Activated CD8-positive, alpha-beta memory T cell treated with anti-CD3 and anti-CD28 coated beads, Interleukin-2, amount 50 U/mL, for 1 hour (primary cell): Measurements from ENCODE around the gene DIS3L.
"Not testable (repeated sequence)": the region's sequence is repeated elsewhere in the genome, so short reads cannot be mapped to it uniquely, and the experiment has no call there.

Source experiments
- DNase-seq: peaks from one replicate; pipeline ENCODE4 v3.0.0-alpha.2; 2020; ENCODE audit errors: extremely low read depth

The DIS3L gene

DNA sequence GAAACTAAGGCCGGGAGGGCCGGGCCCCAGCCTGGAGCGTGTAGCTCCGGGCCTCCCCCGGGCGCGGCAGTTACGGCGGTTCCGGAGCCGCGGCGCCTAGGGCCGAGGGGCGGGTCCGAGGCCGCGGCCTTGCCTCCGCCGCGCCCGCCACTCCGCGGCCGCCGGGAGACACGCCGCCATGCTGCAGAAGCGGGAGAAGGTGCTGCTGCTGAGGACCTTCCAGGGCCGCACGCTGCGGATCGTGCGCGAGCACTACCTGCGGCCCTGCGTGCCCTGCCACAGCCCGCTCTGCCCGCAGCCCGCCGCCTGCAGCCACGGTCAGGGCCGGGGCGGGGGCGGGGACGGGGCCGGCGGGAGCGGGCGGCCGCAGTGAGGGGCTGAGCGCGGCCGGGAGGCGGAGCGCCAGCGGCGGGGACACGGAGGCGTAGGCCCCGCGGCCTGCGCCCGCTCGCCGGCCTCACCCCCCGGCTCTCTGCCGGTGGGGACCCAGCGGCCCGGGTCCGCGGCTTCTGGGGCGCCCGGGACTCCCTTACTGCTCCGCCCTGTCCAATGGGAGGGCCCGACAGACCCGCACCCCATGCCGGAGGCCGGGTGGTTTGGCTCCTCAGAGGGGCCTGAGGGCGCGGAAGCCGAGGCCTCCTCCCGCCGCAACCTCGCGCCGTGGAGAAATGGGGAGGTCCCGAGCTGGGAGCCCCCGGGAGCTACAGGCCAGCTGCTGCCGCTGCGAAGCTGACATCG lies at the start of gene DIS3L:
Gene DIS3L, plus strand, starts transcription at position 150 of the 738 bp plus-strand sequence. Its CDS starts 29 bp downstream, at position 179.
- no peak for DNase-seq

DNA sequence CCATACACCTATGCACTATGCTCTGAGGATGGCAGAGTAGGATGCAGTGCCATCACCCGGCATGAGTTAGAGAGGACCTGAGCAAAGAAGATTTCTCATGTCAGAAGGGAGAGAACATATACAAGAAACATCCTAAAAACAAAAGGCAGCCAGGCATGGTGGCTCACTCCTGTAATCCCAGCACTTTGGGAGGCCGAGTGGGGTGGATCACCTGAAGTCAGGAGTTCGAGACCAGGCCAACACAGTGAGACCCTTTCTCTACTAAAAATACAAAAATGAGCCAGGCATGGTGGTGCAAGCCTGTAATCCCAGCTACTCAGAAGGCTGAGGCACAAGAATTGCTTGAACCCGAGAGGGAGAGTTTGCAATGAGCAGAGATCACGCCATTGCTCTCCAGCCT lies 47.5 kb upstream of the DIS3L start:
- DNase-seq, result not testable (repeated sequence)

- DNase-seq, result no peak
Observed at GRCh38 chr15:66246937-66247336, 46.4 kb upstream of the DIS3L start.

GRCh38 chr15:66249605-66250174 lies 43.7 kb upstream of the DIS3L start:
- no peak for DNase-seq

- DNase-seq, result no peak
Observed at GRCh38 chr15:66251065-66251789, 42.1 kb upstream of the DIS3L start.

DNA sequence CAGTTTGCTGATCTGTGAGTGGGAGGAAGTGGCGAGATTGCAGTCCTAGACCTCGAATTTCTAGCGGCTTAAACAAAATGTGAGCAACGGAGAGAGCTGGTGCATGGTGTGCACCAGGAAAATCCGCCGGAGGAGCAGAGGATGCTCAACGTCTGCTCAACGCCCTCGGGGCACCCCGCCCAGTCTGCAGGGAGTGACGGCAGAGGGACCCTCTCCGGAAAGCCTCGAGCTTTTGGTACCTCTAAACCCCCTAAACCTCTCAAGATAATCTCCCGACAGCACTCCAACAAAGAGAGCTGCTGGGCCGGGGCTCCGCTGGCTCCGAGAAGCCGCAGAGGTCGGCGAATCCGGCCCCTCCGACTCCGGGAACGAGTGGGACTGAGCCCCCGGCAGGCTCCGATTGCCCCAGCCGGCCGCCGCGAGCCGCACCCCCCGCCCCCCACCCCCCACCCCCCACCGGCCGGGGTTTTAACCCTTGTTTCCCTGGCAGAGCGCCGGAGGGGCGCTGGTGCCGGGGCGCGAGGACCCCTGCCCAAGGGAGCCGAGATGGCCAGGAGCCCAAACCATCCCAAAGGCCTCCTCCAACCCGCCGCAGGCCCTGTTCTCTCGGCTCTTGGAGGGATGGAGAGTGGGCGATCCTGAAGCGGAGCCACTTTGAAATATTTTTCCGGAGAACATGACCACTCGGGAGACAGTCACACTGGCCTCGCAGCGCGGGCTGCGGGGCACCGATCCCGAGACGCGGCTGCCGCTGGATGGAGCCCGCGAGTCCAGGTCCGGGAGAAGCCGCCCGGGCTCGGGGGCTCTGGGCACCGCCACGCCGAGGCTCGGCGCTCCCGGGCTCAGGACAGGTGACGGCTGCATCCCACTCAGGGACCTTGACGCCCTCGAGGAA lies 41.3 kb upstream of the DIS3L start:
- no peak for DNase-seq

DNA sequence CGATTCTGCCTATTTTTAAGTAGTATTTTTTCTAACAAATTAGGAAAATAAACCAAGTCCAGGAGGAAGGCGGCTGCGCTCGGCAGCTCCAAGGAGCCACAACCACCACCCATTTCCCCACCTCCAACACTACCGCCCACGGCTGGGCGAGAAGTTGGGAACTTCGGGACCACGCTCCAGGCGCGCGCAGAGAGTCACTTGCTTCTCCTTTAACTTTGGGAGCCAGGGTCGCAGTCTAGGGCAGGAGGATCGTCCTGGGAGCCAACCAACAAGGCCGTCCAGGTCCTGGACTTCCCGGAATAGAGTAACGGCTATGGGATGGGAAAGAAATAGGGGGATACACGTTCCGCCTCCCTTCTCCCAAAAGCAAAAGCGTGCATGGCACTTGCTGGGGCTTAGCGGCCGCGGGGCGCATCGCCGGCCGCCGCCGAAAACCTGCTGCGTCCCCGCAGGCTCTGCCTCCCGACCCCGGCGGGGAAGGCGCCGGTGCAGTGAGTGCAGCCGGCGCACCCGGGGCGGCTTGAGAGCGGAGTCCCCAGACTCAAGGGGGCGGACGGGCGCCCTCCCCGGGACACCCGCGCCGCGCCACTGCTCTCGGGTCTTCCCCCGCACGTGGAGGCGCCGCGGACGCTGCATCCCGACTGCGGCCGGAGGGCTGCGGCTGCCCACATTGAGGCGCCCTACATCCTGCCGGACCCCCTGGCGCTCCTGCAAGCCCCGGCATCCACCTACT lies 40.5 kb upstream of the DIS3L start:
- no peak for DNase-seq

GRCh38 chr15:66253418-66254088 lies 39.8 kb upstream of the DIS3L start, which contains the start of gene MEGF11:
MEGF11 (minus strand) TSS chr15:66253750; CDS start chr15:66128403, 125,347 bp downstream.
- DNase-seq, result no peak

GRCh38 chr15:66254089-66254950 lies 39.0 kb upstream of the DIS3L start:
- DNase-seq, result no peak

DNA sequence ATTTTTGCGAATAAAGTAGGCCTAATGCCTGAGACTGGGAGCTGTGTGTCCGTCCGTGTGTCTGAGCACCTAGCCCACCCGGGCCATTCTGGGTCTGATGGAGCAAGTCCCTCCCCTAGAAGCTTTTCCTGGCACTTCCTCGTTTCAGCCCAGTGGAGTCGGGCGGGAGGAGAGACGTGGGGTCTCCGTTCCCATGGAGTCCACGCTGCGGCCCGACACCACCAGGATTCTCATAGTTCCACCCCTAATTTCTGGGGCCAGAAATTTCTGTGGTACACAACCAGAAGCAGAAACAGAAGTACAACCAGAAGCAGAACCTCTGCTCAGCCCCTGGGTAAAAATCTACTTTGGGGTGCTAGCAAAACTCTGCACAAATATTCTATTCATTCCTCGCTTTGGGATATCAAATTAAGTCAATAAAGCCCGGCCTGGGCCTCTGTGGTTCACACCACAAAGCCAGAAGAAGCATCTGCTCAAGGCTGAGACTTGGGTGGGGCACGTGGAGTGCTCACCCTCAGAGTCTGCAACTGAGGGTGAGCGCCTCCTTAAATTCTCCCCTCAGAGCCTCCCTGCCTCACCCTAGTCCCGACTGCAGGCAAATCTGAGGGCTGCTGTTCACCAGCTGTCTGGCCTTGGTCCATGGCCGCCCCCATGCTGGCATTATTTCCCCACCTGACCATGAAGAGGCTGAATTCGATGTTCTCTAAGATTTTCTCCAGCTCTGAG lies 38.3 kb upstream of the DIS3L start:
- no peak for DNase-seq

- DNase-seq, result no peak
Observed at GRCh38 chr15:66256692-66257091, 36.7 kb upstream of the DIS3L start.

- no peak for DNase-seq
Observed at GRCh38 chr15:66261056-66261455, 32.3 kb upstream of the DIS3L start.

DNA sequence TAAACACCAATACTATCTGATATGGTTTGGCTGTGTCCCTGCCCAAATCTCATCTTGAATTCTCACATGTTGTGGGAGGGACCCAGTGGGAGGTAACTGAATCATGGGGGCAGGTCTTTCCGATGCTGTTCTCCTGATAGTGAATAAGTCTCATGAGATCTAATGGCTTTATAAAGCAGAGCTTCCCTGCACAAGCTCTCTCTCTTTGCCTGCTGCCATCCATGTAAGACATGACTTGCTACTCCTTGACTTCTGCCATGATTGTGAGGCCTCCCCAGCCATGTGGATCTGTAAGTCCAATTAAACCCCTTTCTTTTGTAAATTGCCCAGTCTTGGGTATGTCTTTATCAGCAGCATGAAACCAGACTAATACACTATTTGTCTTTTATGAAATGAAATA lies 30.5 kb upstream of the DIS3L start:
- DNase-seq, result not testable (repeated sequence)

- DNase-seq, result no peak
Observed at GRCh38 chr15:66264859-66265513, 28.4 kb upstream of the DIS3L start.

GRCh38 chr15:66269326-66270090 lies 23.9 kb upstream of the DIS3L start:
- no peak for DNase-seq

DNA sequence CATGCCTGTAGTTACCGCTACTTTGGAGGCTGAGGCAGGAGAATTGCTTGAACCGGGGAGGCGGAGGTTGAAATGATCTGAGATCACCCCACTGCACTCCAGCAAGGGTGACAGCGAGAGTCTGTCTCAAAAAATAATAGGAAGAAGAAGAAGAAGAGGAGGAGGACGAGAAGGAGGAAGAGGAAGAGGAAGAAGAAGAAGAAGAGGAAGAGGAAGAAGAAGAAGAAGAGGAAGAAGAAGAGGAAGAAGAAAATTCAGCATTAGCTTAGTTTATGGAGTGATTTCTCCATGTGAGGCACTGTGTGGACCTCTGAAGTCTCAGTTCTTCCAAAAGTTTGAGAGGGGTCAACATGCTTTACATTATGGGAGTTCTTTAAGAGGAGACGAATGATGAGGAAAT lies 22.4 kb upstream of the DIS3L start:
- no peak for DNase-seq

- DNase-seq, result no peak
Observed at GRCh38 chr15:66275352-66275751, 18.0 kb upstream of the DIS3L start.

GRCh38 chr15:66276546-66276945 lies 16.8 kb upstream of the DIS3L start:
- no peak for DNase-seq
